Mesendoderm (in vitro differentiated cells): Measurements from ENCODE around the gene TUBB2A.
A peak's percentile ranks its signal among the peaks of the same experiment; 100 is the strongest.
"Not testable (repeated sequence)": the region's sequence is repeated elsewhere in the genome, so short reads cannot be mapped to it uniquely, and the experiment has no call there.

Experiments
- DNase-seq: peaks from one replicate; pipeline ENCODE4 v3.0.0; 2013
- H2AK5ac ChIP-seq: 2 replicates; pipeline ENCODE4 v1.6.1; 2013; ENCODE audit warnings: low read length, inconsistent platforms
- H2BK120ac ChIP-seq: 2 replicates; pipeline ENCODE4 v1.6.1; 2013; ENCODE audit warnings: low read depth, mild to moderate bottlenecking, low read length, moderate library complexity, mixed read lengths
- H2BK15ac ChIP-seq: replicated peaks from 2 replicates; pipeline ENCODE4 v1.6.1; 2013; ENCODE audit warnings: low read depth, mild to moderate bottlenecking, moderate library complexity
- H2BK5ac ChIP-seq: 2 replicates; pipeline ENCODE4 v1.6.1; 2013; ENCODE audit warnings: low read length, inconsistent platforms
- H3K18ac ChIP-seq: 2 replicates; pipeline ENCODE4 v1.6.1; 2013; ENCODE audit warnings: mild to moderate bottlenecking, low read length, mixed read lengths
- H3K23ac ChIP-seq: one replicate; pipeline ENCODE4 v1.6.1; 2013; ENCODE audit warnings: low read length
- H3K27ac ChIP-seq: 2 replicates; pipeline ENCODE4 v1.5.1; 2013; ENCODE audit warnings: low read depth, mild to moderate bottlenecking, inconsistent platforms, low read length, moderate library complexity
- H3K27me3 ChIP-seq: 2 replicates; pipeline ENCODE4 v1.6.1; 2013; ENCODE audit warnings: low read length, control low read depth, mild to moderate bottlenecking, inconsistent platforms; ENCODE audit not compliant: insufficient read depth, poor library complexity
- H3K36me3 ChIP-seq: 2 replicates; pipeline ENCODE4 v1.6.1; 2013; ENCODE audit warnings: low read length, inconsistent platforms; ENCODE audit not compliant: control insufficient read depth, insufficient read depth
- H3K4ac ChIP-seq: one replicate; pipeline ENCODE4 v1.6.1; 2013; ENCODE audit warnings: low read depth, mild to moderate bottlenecking, low read length, moderate library complexity
- H3K4me1 ChIP-seq: 2 replicates; pipeline ENCODE4 v1.6.1; 2013; ENCODE audit warnings: low read depth, low read length, inconsistent platforms; ENCODE audit not compliant: control insufficient read depth
- H3K4me2 ChIP-seq: 2 replicates; pipeline ENCODE4 v1.6.1; 2013; ENCODE audit warnings: low read length
- H3K4me3 ChIP-seq: 2 replicates; pipeline ENCODE4 v1.5.1; 2013; ENCODE audit warnings: mild to moderate bottlenecking, low read length
- H3K56ac ChIP-seq: one replicate; pipeline ENCODE4 v1.6.1; 2013; ENCODE audit warnings: low read length
- H3K79me1 ChIP-seq: 2 replicates; pipeline ENCODE4 v1.6.1; 2013; ENCODE audit warnings: low read length, inconsistent platforms
- H3K79me2 ChIP-seq: 2 replicates; pipeline ENCODE4 v1.6.1; 2013; ENCODE audit warnings: mild to moderate bottlenecking, low read length; ENCODE audit not compliant: control insufficient read depth, insufficient read depth
- H3K9ac ChIP-seq: 2 replicates; pipeline ENCODE4 v1.6.1; 2013; ENCODE audit warnings: low read length, inconsistent platforms
- H4K5ac ChIP-seq: one replicate; pipeline ENCODE4 v1.6.1; 2013; ENCODE audit warnings: low read length
- H4K8ac ChIP-seq: one replicate; pipeline ENCODE4 v1.6.1; 2013; ENCODE audit warnings: low read depth, mild to moderate bottlenecking, control low read depth, low read length, moderate library complexity
- WGBS: extraction: QIAGEN DNeasy Blood & Tissue Kit; methylation state at CpG from one replicate; pipeline ENCODE4 v1.1.7; 2013; ENCODE audit warnings: low lambda C conversion rate, missing lambda C conversion rate; ENCODE audit not compliant: insufficient coverage; ENCODE audit errors: extremely low coverage; 5-methylcytosine and 5-hydroxymethylcytosine counted together

TUBB2A gene

GRCh38 chr6:3171313-3172175, 14.2 kb upstream of the TUBB2A start:
- Histone ChIP-seq H3K23ac (peak overlapping the region; percentile 1), H3K4ac (peak overlapping the region; percentile 48), H2BK5ac (peak overlapping the region; percentile 2), H2BK120ac (peak overlapping the region; percentile 63), H3K56ac (peak overlapping the region; percentile 62), H2AK5ac (peak overlapping the region; percentile 99), H3K27ac (peak overlapping the region; percentile 31), H3K18ac (peak overlapping the region; percentile 69)
- H3K9ac ChIP-seq, H3K4me1 ChIP-seq, H4K5ac ChIP-seq, H3K79me2 ChIP-seq, H3K36me3 ChIP-seq, H3K27me3 ChIP-seq, H2BK15ac ChIP-seq, H3K4me2 ChIP-seq, H3K79me1 ChIP-seq, H4K8ac ChIP-seq, H3K4me3 ChIP-seq: not testable (repeated sequence)
- DNase-seq: peak; percentile 72
- WGBS: no CpG with 5 or more reads among the region's 17 CpGs

- no CpG with 5 or more reads among the region's 24 CpGs for WGBS
- not testable (repeated sequence) for H3K9ac ChIP-seq, H2BK15ac ChIP-seq, H3K36me3 ChIP-seq, H4K5ac ChIP-seq, H3K4me3 ChIP-seq, H3K79me1 ChIP-seq, H3K27me3 ChIP-seq, H3K27ac ChIP-seq, H3K23ac ChIP-seq, H3K4me2 ChIP-seq, DNase-seq, H3K56ac ChIP-seq, H3K79me2 ChIP-seq, H4K8ac ChIP-seq, H2BK5ac ChIP-seq, H2AK5ac ChIP-seq, H3K4me1 ChIP-seq
- Histone ChIP-seq H3K18ac (peak overlapping the region; percentile 97), H2BK120ac (peak overlapping the region; percentile 95), H3K4ac (peak overlapping the region; percentile 78)
Observed at GRCh38 chr6:3170676-3171075, 13.3 kb upstream of the TUBB2A start.

- not testable (repeated sequence) for H3K23ac ChIP-seq
- no CpG with 5 or more reads among the region's 10 CpGs for WGBS
Observed at GRCh38 chr6:3168046-3168445, 10.7 kb upstream of the TUBB2A start.

GRCh38 chr6:3166535-3167225, 9.3 kb upstream of the TUBB2A start:
- not testable (repeated sequence) for H3K4me3 ChIP-seq

More at GRCh38 chr6:3168046-3168445, 10.7 kb upstream of the TUBB2A start:
- not testable (repeated sequence) for H3K79me2 ChIP-seq, H3K36me3 ChIP-seq, H3K27me3 ChIP-seq, H3K4me2 ChIP-seq, H3K79me1 ChIP-seq, H2BK15ac ChIP-seq, H4K5ac ChIP-seq, H3K4me3 ChIP-seq, H4K8ac ChIP-seq, DNase-seq
- peak overlapping the region; percentile 93 for H3K4ac ChIP-seq
- peak overlapping the region; percentile 94 for H3K27ac ChIP-seq
- H2AK5ac ChIP-seq: peak overlapping the region; percentile 97
- H3K9ac ChIP-seq: peak overlapping the region; percentile 26
- peak overlapping the region; percentile 80 for H2BK120ac ChIP-seq
- peak overlapping the region; percentile 23 for H3K18ac ChIP-seq
- H3K4me1 ChIP-seq: peaks cover 24% of the 10 kb centered on the region
- peak overlapping the region; percentile 89 for H2BK5ac ChIP-seq
- H3K56ac ChIP-seq: peak overlapping the region; percentile 72

GRCh38 chr6:3165631-3166534, 8.5 kb upstream of the TUBB2A start:
- Histone ChIP-seq H3K27me3 (no peaks in the 10 kb centered on the region), H2BK120ac (peak overlapping the region; percentile 100), H3K4me1 (peaks cover 26% of the 10 kb centered on the region), H2AK5ac (peak overlapping the region; percentile 100), H3K79me2 (peaks cover 7% of the 10 kb centered on the region), H3K9ac (peak overlapping the region; percentile 87), H2BK5ac (peak overlapping the region; percentile 100), H4K5ac (peak overlapping the region; percentile 97), H3K4ac (peak overlapping the region; percentile 100), H3K18ac (peak overlapping the region; percentile 99), H3K27ac (peak overlapping the region; percentile 99), H3K4me2 (peak overlapping the region; percentile 28), H3K79me1 (no peaks in the 10 kb centered on the region), H3K23ac (peak overlapping the region; percentile 48), H3K36me3 (no peaks in the 10 kb centered on the region), H2BK15ac (peak overlapping the region; percentile 89), H3K56ac (peak overlapping the region; percentile 98), H4K8ac (no peak overlapping the region), H3K4me3 (no peak overlapping the region)
- WGBS: no CpG with 5 or more reads among the region's 7 CpGs
- peak; percentile 98 for DNase-seq

More at GRCh38 chr6:3166535-3167225, 9.3 kb upstream of the TUBB2A start:
- H4K8ac ChIP-seq, H2AK5ac ChIP-seq, H3K79me1 ChIP-seq, H3K27me3 ChIP-seq, H3K23ac ChIP-seq, H3K79me2 ChIP-seq, H3K36me3 ChIP-seq, H3K4me2 ChIP-seq: not testable (repeated sequence)
- Histone ChIP-seq H3K4me1 (peaks cover 24% of the 10 kb centered on the region), H2BK120ac (peak overlapping the region; percentile 100), H2BK15ac (peak overlapping the region; percentile 86), H3K56ac (peak overlapping the region; percentile 87), H3K4ac (peak overlapping the region; percentile 85), H3K9ac (peak overlapping the region; percentile 58), H3K27ac (peak overlapping the region; percentile 99), H3K18ac (peak overlapping the region; percentile 94), H2BK5ac (peak overlapping the region; percentile 99), H4K5ac (peak overlapping the region; percentile 72)
- DNase-seq: peak; percentile 87
- WGBS: no CpG with 5 or more reads among the region's 10 CpGs
